GM18868 (cell line): ENCODE results near the gene GRID2.

Source experiments
- ATAC-seq: cut with Tn5 transposase; IDR thresholded peaks from one replicate; pipeline ENCODE4 v1.9.1; 2021; ENCODE audit warnings: mild to moderate bottlenecking, moderate library complexity; ENCODE audit not compliant: unreplicated experiment

The GRID2 gene

DNA sequence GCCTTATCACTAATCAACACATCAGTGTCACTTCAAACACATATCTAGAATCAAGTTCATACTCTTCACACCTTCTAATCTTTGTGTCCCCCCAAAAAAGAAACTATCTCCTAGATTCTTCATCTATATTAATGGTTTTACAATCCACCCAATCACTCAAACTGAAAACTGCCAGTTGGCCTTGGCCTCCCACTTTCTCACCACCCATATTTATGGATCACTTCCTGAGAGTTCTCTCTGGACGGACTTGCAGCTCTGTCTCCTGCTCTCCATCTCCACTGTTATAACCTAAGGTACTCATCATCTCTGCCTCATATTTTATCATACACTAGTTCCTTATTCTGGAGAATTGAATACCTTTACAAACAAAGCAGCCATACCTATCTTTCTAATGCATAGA is 1418.7 kb downstream of the GRID2 start:
- ATAC-seq = no peak

DNA sequence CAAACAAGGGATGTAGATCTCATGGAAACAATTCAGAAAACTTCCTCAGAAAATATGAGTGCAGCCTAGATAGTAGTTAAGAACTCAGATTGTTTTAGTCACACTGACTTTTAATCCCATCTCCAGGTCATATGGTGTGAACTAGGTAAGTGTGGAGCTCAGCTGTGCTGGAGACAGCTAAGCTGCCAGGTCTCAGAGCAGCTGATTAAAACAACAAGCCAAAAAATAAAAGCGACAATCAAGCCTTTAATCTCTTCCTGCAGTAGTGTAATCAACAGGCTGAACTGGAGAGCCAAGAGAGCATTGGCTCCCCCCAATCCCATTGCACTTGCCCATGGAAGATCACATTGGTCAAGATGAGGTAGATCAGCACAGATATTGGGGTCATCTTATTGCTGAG is 1426.5 kb downstream of the GRID2 start:
- no peak for ATAC-seq

DNA sequence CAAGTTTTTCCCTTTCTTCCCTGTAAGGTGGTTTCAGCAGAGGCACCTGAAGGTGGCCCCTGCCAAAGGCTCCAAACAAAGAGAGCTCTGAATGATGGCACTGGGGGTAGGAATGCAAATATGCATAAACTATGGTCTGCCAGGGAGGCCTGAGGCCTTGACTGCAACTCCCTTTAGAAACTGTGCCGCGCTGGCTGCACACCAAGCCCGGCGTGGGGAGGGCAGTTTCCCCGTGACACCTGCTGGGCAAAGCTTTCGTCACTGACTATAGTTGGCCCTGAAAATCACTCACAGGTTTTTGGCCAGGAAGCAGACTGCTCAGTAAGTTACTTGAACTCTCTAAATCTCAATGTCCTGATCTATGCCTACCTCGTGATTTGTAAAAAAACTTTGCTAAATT is 1427.0 kb downstream of the GRID2 start:
- no peak for ATAC-seq

DNA sequence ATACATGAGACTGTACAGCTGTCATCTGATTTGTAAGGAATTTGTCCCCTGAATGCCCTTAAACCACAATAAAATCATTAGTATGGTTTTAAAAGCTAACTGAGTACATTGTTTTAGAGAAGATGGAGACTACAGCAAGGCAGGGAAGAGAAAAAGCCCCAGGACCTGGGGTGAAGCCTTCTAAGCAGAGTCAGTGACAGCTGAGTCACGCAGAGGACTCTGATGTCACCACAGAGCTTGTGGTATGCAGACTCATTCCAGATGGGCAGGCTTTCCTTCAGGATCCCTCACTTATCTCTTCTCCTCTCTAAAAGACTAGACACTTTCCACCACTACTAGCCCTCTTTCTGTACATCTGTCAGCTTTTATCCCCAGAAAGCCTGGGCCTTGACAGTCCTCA is 1427.7 kb downstream of the GRID2 start:
- peak; percentile 95 for ATAC-seq

DNA sequence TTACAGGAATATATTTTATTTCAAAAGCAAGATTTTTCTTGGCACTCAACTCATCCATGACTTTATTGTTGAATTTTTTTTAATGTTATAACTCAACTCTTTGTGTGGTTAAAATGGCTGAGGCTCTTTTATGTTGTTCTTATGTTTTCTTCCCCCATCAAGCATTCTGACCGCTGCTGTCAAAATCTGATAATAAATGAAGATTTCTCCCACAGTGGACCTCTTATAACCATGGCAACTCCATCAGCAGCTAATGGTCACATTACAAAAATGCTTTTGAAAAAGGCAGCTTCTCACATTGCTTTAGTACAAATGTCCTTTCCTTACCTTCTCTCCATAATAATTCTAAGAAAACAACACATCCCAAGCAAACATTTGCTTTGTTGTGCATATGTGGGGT is 1428.7 kb downstream of the GRID2 start:
- no peak for ATAC-seq

DNA sequence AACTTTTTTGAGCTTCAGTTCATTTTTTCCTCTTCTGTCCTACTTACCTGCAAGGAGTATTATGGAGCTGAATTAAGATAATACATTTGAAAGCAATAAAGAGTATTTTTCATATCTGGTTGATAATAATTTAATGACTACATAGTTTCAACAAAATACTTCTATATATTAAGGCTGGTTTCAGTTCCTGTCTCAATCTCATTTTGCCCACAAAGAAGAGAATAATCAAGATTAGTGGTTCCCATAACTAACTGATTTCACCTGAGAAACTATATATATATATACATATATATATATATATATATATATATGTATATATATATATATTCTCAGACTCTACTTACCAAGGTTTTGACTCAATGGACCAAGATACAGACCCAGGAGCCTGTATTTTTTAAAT is 1437.1 kb downstream of the GRID2 start:
- peak; percentile 33 for ATAC-seq

DNA sequence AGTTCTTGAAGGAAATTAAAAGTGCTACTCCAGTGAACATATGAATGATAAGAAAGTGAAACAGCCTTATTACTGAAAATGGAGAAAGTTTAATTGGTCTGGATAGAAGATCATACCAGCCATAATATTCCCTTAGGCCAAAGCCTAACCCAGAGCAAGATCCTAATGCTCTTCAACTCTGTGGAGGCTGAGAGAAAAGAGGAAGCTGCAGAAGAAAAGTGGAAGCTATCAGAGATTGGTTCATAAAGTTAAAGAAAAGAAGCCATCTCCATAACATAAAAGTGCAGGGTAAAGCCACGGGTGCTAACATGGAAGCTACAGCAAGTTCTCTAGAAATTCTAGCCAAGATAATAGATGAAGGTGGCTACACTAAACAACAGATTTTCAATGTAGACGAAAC is 1439.3 kb downstream of the GRID2 start:
- no peak for ATAC-seq

DNA sequence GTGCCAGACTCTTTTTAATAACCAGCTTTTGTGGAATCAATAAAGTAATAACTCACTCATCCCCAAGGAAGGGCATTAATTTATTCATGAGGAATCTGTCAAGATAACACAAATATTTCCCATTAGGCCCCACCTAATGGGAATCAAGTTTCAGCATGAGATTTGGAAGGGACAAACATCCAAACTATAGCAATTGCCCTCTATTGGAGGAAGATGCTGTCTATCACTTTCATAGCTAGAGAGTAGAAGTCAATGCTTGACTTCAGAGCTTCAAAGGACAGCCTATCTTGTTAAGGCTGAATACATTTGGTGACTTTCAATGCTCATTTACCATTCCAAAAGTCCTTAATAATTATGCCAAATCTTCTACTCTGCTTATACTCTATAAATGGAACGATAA is 1439.9 kb downstream of the GRID2 start:
- ATAC-seq = no peak

DNA sequence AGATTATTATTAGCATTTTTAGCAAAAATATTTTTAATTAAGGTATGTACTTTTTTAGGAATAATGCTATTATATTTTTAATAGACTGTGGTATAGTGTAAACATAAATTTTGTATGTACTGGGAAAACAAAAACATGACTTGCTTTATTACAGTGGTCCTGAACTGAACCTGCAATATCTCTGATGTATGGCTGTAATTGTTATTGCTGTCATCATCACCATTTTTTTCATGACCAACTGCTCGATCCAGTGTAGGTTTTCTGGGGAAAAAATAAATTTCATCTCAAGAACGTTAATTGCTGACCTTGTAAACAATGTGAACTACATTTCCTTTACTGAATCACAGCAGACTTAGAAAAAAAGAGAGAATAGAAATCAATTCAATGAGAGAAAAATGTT is 1441.2 kb downstream of the GRID2 start:
- no peak for ATAC-seq

DNA sequence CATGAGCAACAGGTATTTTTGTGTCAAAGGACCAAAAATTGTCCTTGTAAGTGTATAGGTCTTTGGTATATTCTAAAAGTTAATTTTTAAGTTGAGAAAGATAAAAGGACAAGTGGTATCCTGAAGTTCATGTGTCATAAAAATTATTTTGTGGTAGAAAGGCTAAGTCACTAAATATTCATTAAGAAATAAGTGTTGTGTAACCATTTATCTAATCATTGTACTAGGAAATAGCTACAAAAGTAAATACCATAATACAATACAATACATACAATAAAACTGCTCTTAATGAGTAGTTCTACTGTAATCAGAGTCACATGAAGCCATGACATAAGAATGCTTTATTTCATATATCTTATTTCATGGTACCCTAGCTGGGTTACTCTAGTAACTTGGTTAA is 1442.3 kb downstream of the GRID2 start:
- no peak for ATAC-seq

DNA sequence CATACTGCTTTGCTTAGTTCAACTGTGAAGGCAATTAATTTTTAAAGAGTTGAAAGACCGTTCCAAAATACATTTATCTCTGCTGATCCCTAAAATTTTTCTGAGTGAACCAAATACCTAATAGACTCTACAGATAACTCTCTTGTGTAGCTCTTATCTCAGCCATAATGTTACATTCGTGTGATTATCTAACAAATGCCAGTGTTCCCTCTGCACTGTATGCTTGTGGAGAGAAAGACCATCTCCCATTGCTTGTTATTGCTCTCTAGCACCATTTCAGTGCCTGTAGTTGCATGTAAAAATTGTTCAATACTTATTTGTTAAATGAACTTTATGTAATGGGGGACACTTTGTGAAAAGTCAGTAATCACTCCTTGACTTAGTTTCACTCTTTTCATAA is 1443.5 kb downstream of the GRID2 start:
- no peak for ATAC-seq

DNA sequence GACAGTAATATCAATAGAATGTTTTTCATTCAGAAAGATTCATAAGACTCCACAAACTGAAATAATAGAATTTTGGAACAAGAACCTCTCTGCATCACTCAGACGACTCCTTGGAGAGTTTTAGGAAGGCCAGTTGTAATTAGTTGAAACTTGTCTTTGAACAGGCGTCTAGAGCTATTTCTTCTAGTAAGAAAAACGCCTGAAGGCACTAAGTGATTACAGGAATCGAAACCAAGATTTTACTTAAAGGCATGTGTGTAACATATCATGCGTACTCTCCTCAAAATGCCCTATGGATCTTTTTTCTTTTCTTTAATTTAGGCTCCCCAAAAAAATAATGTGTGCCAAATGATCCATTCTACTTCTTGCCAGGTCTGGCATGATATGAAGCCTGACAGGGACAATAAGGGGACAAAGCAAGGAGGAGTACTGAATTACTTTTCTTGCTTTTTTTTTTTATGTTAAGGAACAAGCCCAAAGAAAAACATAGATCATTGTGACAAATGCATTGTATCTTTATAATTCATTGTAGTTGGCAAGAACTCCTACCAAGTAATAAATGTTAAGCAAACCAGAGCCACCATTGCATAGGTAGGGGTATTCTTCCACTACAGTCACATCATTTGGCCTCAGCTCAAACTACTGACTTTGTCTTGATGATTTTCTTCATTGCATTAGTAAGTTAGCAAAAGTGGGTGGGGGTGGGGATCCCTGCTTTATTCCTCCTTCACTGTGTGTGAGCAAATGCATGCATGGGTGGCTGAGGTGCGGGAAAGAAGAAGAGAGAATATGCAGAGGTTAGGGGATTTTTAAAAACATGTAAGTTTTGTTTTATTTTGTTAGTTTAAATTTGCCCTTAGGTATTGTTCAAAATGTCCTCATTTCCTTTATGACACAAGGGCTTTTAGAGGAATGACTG is 1444.9 kb downstream of the GRID2 start:
- ATAC-seq = peak; percentile 44

DNA sequence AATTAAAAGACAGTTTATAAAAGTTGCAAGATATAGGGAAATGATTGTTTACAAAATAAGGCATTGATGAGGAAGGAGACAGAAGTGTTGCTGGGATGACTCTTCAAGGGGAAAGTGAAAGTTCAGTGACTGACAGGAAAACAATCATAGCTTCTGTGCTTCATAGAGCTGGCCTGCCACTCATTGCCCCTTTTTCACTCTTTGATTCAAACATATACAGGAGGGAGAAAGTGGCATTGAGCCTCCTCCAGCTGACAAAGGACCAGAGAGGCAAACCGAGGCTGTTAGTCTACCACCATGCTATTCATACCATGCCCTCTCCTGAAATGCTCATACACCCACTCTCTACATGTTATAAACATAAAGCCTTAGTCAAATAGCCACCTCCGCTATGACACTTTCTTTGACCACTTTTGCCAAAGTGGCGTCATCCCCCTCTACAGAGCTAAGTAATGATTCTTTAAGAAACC is 1445.6 kb downstream of the GRID2 start:
- ATAC-seq = peak; percentile 76

DNA sequence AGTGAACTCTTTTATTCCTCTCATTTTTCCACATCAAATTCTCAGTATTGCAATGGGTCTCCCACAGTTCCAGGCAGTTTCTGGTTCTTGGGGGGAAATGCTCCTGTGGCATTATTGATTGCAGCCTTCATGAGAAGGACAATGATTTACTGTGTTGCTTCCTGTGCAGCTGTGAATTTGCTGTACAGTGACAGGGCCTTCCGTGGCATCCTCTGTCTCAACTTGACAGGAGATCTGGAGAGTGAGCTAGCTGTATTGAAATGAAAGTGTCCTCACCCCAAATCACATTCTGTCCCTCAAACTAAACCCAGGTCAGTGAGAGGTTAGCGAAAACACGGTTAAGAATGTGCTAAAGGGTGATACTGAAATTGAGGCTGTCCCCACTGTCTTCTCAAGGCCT is 1447.6 kb downstream of the GRID2 start:
- ATAC-seq = no peak

DNA sequence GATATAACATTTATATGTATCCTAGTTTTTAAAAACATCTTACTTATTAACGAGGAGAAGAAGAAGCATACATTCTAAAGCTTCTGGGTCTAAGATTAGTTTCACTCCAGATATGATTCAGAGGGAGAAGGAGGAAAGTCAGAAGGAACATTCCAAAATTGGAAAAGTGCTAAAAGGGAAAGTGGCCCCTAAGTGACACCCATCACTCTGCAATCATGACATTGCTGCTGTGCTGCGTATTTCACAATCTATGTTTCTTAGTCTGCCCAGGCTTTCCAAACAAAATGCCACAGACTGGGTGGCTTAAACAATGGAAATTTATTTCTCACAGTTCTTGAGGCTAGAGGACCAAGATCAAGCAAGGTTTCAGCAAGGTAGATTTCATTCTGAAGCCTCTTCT is 1452.3 kb downstream of the GRID2 start:
- no peak for ATAC-seq

DNA sequence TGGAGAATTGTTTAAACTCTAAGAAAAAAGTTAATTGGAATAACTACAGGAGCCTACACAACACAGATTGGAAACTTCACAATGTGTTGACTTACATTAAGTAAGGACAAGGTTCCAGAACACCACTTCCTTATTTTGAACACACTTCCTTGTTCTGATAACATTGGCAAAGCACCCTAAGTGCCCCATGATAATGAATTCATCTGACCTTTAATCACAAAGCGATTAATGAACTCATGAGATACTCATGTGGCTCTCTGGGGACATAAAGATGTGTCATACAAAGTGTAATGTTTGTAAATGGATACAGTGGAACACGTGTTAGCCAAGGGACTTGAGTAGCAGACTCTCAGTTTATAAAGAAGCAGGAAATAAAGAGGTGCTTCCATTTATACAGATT is 1455.7 kb downstream of the GRID2 start:
- ATAC-seq = no peak

DNA sequence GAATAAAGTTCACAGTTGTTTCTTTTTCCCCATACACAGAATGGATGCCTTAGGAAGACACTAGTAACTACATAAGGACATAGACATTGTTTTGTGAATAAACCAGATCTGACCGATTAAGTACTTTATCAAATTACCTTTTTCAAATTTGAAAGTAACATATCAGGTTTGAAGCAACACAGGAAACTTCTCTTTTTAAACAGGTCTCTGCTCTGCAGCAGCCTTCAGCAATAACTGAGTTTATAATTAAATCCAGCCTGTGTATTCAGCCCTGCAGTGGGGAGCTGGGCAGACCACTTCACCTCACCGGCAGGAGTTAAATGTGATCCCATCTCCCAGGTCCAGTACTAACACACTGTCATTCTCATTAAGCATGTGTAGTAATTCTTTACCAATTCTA is 1456.5 kb downstream of the GRID2 start:
- no peak for ATAC-seq

DNA sequence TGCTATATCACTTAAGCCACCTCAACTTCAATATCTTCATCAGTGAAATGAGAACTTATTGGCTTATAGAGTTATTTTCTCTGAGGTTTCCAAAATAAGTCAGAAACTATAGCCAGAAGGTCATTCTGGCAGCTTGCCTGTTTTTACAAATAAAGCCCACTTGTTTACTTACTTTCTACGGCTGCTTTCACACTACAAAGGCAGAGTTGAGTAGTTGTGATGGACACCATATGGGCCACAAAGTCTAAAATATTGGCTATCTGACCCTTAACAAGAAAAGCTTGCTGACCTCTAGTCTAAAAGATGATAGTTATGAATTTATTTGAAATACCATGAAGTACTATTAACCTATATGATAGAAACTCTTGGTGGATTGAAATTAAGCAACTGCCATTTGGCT is 1457.5 kb downstream of the GRID2 start:
- no peak for ATAC-seq

DNA sequence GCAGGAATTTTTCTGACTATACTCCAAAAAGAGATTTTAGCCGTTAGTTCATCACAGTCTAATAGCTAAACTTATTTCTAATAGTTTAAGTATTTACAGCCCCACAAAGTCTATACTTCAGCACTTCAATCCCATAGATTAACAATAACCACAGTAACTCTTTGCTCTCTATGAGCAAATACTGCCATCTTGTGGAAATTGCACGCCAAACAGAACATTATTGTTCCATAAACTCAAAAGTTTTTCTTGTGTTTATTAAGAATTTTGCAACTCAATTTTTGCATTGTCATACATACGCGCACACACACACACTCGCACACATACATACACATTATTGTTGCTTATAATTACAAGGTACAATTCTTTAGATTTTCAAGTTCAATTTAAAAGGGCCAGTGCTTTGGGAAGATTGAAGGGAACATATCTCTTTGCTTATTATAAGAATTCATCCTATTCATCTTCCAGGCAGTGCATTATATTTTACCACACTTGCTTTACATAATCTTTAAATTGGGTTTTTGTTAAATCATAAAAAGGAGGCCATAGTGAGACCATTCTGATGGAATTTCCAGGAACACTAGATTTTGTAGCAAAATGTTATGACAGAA is 1461.0 kb downstream of the GRID2 start:
- peak; percentile 79 for ATAC-seq

DNA sequence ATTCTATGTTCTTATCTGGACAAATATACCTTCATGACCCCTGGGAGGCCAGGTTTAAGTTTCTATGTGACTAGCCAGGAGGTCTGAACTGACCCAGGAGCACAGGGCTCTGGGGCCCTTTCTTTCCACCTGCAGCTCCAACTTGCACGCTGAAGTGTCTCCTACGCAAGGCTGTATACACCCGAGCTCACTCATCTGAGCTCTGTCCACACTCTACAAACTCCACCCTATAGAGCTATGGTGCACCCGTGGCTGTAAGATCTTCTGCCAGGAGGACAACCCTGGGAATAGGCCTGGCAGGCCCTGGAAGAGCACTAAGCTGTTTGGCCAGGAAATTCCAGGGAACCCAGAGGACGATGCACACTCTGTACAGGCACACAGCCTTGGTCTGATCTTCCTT is 1464.2 kb downstream of the GRID2 start:
- ATAC-seq = no peak

DNA sequence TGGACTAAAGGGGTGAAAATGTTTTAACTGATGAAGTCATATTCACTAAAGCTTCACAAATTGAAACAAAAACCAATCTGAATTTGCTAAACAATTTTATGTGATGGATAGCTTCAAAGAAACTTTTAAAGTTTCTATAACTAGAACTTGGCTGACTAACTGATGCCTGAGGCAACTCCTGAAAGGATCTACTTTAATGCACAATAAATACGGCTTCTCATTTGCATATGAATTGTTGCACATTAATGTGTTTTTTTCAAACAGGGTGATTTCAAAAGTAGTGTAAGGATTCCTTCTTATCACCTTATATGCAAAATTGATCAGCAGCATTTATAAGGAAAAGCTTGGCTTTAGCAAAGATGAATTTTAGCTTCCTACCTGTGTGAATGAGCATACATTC is 1466.4 kb downstream of the GRID2 start:
- ATAC-seq = no peak

DNA sequence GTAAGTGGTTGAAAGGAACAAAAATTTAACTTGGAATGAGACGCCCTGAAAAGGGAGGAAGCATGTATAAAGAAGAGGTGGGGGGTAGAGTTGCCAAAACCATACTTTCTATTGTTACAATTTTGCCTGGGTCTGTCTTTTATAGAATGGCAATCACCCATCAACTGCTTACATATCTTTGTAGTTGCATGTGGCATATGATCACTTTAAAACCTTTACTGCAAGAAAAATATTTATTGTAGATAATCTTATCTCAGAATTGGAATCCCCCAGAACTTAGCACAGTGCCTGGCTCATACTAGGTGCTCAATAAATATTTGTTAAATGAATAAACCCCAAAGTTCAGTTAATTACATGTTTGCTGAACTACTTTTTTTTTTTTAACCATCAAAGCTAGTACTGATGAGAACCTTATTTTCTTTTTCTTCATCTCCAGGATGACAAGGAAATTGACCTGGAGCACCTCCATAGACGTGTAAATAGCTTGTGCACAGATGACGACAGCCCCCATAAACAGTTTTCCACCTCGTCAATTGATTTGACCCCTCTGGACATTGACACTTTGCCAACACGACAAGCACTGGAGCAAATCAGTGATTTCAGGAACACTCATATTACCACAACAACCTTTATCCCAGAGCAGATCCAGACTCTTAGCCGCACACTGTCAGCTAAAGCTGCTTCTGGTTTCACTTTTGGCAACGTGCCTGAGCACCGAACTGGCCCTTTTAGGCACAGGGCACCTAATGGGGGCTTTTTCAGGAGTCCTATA is 1468.1 kb downstream of the GRID2 start:
- no peak for ATAC-seq
